T follicular helper cell (primary cell): Measurements from ENCODE around the gene NCOA4.
"Not testable (repeated sequence)": the region's sequence is repeated elsewhere in the genome, so short reads cannot be mapped to it uniquely, and the experiment has no call there.

Source experiments
- DNase-seq: peaks from one replicate; pipeline ENCODE4 v3.0.0-alpha.2; 2020; ENCODE audit warnings: low read depth

NCOA4 gene

GRCh38 chr10:45983538-45984186, 46.8 kb downstream of the NCOA4 start:
- DNase-seq = peak; percentile 36

- DNase-seq = not testable (repeated sequence)
These were observed 49.1 kb downstream of the NCOA4 start for GRCh38 chr10:45981367-45981766.

DNA sequence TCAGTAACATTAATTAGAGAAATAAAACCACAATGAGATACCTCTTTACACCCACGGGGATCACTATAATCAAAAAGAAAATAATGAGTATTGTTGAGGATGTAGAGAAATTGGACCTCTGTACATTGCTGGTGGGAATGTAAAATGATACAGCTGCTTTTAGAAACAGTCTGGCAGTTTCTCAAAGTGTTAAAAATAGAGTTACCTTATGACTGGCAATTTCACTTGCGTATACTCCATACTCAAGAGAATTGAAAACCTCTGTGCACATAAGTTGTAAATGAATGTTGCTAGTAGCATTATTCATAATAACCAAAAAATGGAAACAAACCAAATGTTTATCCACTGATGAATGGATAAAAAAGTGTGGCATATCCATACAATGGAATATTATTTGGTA, 51.9 kb downstream of the NCOA4 start:
- not testable (repeated sequence) for DNase-seq

DNA sequence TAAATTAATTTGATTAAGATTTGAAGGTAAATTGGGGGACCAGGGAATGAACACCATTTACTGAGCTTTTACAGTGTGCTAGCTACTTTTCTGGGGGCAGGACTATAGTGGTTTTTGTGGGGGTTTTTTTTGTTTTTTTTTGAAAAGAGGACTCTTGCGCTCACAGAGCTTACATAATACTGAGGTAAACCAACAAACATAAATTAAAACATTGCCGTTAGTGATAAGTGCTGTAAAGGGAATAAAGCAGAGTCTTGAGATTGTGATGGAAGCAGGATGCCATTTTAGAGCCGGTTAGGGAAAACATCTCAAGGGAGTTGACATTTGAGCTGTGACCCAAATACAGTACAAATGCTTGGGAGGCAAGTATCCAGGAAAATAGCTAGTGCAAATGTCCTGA, 56.4 kb downstream of the NCOA4 start:
- not testable (repeated sequence) for DNase-seq

DNA sequence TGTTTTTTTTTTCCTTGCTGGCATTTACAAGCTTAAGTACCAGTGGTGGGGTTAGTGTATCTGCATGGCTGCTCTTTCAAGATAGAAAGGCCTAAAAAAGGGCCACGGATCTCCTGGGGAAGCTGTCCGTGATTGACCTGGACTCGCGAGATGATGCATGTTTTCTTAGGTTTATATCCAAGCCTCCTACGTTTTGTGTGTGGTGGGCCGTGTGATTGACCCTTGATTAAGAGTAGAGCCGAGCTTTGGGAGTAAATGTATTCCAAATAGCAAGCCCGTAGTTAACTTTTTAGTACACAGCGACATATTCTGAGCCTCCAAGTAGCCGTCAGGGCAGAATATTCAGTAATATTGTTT, 57.6 kb downstream of the NCOA4 start:
- DNase-seq = not testable (repeated sequence)

- DNase-seq = peak; percentile 83
These were observed 58.2 kb downstream of the NCOA4 start, which contains the start of gene TIMM23 for GRCh38 chr10:45972106-45972812. TSS of gene TIMM23 (plus strand) at chr10:45972489. CDS start at chr10:45972625, 136 bp downstream.

DNA sequence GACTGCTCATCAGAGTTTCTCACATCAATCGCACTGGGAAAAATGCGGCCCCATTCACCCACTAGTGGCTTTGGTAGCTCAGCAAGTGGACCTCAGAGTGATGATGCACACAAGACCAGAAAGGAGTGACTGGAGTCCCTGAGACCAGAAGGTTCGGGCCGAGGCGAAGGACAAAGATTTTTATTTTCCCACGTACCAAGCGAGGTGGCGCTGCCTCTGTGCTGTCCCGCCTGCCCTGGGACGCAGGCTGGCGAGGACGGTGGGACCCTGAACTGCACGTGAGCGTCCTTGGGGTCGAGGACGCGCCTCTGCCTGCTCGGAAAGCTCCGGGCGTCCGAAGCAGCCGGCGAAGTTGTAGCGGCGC, 58.7 kb downstream of the NCOA4 start:
- not testable (repeated sequence) for DNase-seq

GRCh38 chr10:45971019-45971418, 59.4 kb downstream of the NCOA4 start:
- DNase-seq = not testable (repeated sequence)

- not testable (repeated sequence) for DNase-seq
These were observed 67.6 kb downstream of the NCOA4 start for GRCh38 chr10:45962686-45963452.

GRCh38 chr10:45957928-45958327, 72.5 kb downstream of the NCOA4 start:
- DNase-seq = not testable (repeated sequence)

GRCh38 chr10:45956634-45957033, 73.8 kb downstream of the NCOA4 start:
- not testable (repeated sequence) for DNase-seq
